K562 (cell line): ENCODE results near the gene UBE2E1. TPM values are rescaled to one million over a fixed set of nuclear protein-coding genes. Genes with fewer than 3 reads are reported as not detected.

Source experiments
- CBX1 ChIP-seq: sonication (generic); IDR thresholded peaks from 2 replicates; pipeline ENCODE4 v1.6.1; 2016; ENCODE audit warnings: antibody characterized with exemption, low read depth, mild to moderate bottlenecking
- CBX5 ChIP-seq: IDR thresholded peaks from 2 replicates; pipeline ENCODE4 v1.6.1; 2014; ENCODE audit warnings: low read depth, borderline replicate concordance
- FOXP4 ChIP-seq: sonication (generic); formaldehyde crosslinking; IDR thresholded peaks from 2 replicates; pipeline ENCODE4 v1.8.0; 2022; ENCODE audit warnings: mild to moderate bottlenecking, missing genetic modification reagents, borderline replicate concordance
- GABPB2 ChIP-seq: fragments of 250-450 bp; sonication (Bioruptor Pico); conservative IDR thresholded peaks from 2 replicates; pipeline ENCODE4 v1.5.1; 2021; ENCODE audit warnings: mild to moderate bottlenecking
- RAD21 ChIP-seq, 2 experiments: fragments of 250-450 bp in 1 of 2; fragments of 450-650 bp in 1 of 2; sonication (Bioruptor Pico) in 1 of 2; formaldehyde crosslinking in 1 of 2; IDR thresholded peaks in 1 of 2; conservative IDR thresholded peaks in 1 of 2; 2 replicates each; pipeline versions ENCODE4 v1.4.0 to v1.8.0; 2020 to 2022; ENCODE audit warnings: mild to moderate bottlenecking in 2 of 2, moderate library complexity in 1 of 2
- RBM39 ChIP-seq: fragments of 200-400 bp; formaldehyde crosslinking; optimal IDR thresholded peaks from 2 replicates; pipeline ENCODE3; 2018; ENCODE audit warnings: low read depth, low read length
- THRA ChIP-seq: fragments of 450-650 bp; IDR thresholded peaks from 2 replicates; pipeline ENCODE4 v1.6.1; 2017; ENCODE audit warnings: mild to moderate bottlenecking, moderate library complexity
- ZC3H4 ChIP-seq: sonication (generic); formaldehyde crosslinking; IDR thresholded peaks from 2 replicates; pipeline ENCODE4 v1.9.0; 2021; ENCODE audit warnings: missing genetic modification reagents, borderline replicate concordance
- ZFX ChIP-seq: sonication (generic); formaldehyde crosslinking; IDR thresholded peaks from 2 replicates; pipeline ENCODE4 v1.8.0; 2022; ENCODE audit warnings: mild to moderate bottlenecking, missing genetic modification reagents, moderate library complexity
- ZHX1 ChIP-seq: fragments of 150-350 bp; conservative IDR thresholded peaks from 2 replicates; pipeline ENCODE4 v1.6.1; 2014; ENCODE audit warnings: low read length
- ZNF212 ChIP-seq: fragments of 450-650 bp; formaldehyde crosslinking; IDR thresholded peaks from 2 replicates; pipeline ENCODE4 v1.4.0; 2020; ENCODE audit warnings: mild to moderate bottlenecking
- ZNF318 ChIP-seq, 2 experiments: fragments of 450-650 bp; IDR thresholded peaks; 2 replicates each; pipeline ENCODE4 v1.6.1; 2016; ENCODE audit warnings: mild to moderate bottlenecking in 2 of 2, borderline replicate concordance in 1 of 2, low read depth in 1 of 2, moderate library complexity in 1 of 2
- polyA plus RNA-seq, 8 experiments: library from polyadenylated mRNA; depleted of rRNA in 4 of 8; stranded (reverse) in 5 of 8; unstranded in 3 of 8; fragments of >200 nt; fragmentation: Nextera tagmentation in 2 of 8; fragmentation: Illumina TruSeq in 1 of 8; extraction: Ambion mirVana in 2 of 8; extraction: Trizol in 1 of 8; gene quantifications; 2 replicates each; pipeline versions ENCODE4 v1.2.1 to v1.2.3, GENCODE V29; 2011 to 2014; ENCODE audit warnings: inconsistent platforms in 1 of 8, missing spikeins in 1 of 8
- total RNA-seq, 7 experiments: library from RNA; depleted of rRNA in 6 of 7; stranded (reverse); fragments of >200 nt in 6 of 7; fragmentation: Illumina TruSeq in 2 of 7; extraction: Trizol in 2 of 7; gene quantifications; 2 replicates each; pipeline versions ENCODE4 v1.2.1 to v1.2.3, GENCODE V29; 2011 to 2021; ENCODE audit warnings: low replicate concordance in 1 of 7

Gene UBE2E1
- total and polyA plus RNA-seq, 9 of the 15 experiments (the other 6 are each of a cell fraction or from before 2014, with no cell fraction given) = 54.4 to 294 (median 165) TPM

- TF ChIP-seq ZNF318 (IDR thresholded peaks at IDR 0.05; ENCODE audit: borderline replicate concordance in 1 of 2, low read depth in 1 of 2) (0 out of 4 replicates have a peak, but pooled peaks of 1 of the 2 experiments have one; percentile 19), FOXP4 (no peak), CBX5 (no peak), ZNF212 (CRISPR knock-in tag) (no peak), GABPB2 (CRISPR knock-in tag) (no peak), CBX1 (no peak), ZHX1 (no peak), ZC3H4 (CRISPR knock-in tag) (no peak), THRA (no peak), ZFX (no peak), RAD21 (CRISPR knock-in tag; conservative IDR thresholded peaks at IDR 0.05 in 1 of 2, IDR thresholded peaks at IDR 0.05 in 1 of 2) (no peak), RBM39 (no peak)
These were observed 135.0 kb downstream of the UBE2E1 start (continued) for GRCh38 chr3:23940775-23941174.
